ENCODE data around the gene CHD5. TPM values are rescaled to one million over a fixed set of nuclear protein-coding genes. Genes with fewer than 3 reads are reported as not detected.

The CHD5 gene
- total RNA-seq, 1 experiment from 2014 or later = 6.1 TPM

DNA sequence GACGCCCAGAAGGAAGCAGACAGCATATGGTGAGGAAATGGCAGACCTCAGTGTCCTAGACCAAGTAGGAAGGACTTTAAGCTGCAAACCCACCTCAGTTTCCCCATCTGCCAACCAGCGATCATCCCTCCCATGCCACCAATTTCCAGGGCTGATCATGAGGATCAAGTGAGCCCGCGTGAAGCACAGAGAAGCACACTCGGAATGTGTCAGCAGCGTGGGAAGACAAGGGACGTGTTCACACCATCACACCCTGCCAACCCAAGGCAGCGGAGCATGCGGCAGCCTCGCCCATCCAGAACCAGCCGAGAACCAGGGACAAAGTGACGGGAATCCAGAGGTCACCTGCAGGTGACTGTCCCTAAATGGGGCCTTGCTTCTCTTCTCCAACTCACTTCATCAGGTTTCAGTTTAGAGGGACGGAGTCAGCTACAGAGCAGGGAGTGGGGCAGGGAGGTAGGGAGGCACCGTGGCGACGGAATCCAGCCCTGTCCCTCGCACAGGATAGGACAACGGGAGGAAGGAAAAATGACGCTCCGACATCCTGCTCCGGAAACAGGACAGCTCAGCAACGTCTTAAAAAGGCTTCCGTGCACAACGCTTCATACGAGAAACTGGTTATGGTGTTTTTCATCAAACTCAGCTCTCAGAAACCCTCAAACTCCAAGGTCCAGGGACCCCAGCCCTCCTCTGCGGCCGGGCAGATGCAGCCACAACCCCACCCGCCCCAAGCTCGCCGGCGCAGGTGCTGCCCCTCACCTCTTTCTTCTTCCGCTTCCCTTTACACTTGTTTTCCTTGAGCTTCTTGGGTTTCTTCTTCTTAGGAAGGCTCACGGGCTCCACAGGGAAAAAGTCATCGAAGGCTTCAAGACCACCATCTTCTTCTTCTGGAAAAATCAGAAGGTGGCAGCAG, 12.5 kb downstream of the CHD5 start:
- Histone ChIP-seq H3K4me3 (replicated peaks in 1 of 2; ENCODE audit: low read depth in 1 of 2, low read length in 2 of 2) (no peak overlapping the region), H2AFZ (ENCODE audit: low read depth, low read length, poor library complexity, severe bottlenecking) (no peak overlapping the region), H3K27ac (ENCODE audit: low read depth, low read length) (no peak overlapping the region), H3K4me1 (ENCODE audit: control insufficient read depth in 1 of 2, insufficient read depth in 2 of 2, low read length in 2 of 2) (no peaks in the 10 kb centered on the region), H3K9me2 (ENCODE audit: insufficient read depth) (no peaks in the 10 kb centered on the region), H3K4me2 (ENCODE audit: low read length) (no peak overlapping the region), H4K20me1 (ENCODE audit: insufficient read depth) (no peaks in the 10 kb centered on the region), H3K36me3 (ENCODE audit: control insufficient read depth in 1 of 2, insufficient read depth in 2 of 2, low read length in 2 of 2) (no peaks in the 10 kb centered on the region), H3K27me3 (ENCODE audit: insufficient read depth, low read length) (no peaks in the 10 kb centered on the region), H3K9ac (ENCODE audit: low read length) (no peak overlapping the region), H3K79me2 (ENCODE audit: insufficient read depth, low read length) (no peaks in the 10 kb centered on the region), H3K9me3 (ENCODE audit: control insufficient read depth in 1 of 2, insufficient read depth in 1 of 2, low read depth in 1 of 2, low read length in 2 of 2) (no peaks in the 10 kb centered on the region)
- ChIA-PET CTCF (no interaction called here), POLR2A (no interaction called here), RAD21 (ENCODE audit: low non-redundant PET in 1 of 2, low total read pairs in 2 of 2, uncharacterized antibody in 2 of 2, unreplicated experiment in 2 of 2) (no interaction called here)
- intact Hi-C loops (cut with micrococcal nuclease) = no loop called here
- ATAC-seq (no peak), DNase-seq (ENCODE audit: low read depth, low spot score) (no peak)
- TF ChIP-seq SP1 (IDR thresholded peaks at IDR 0.05; ENCODE audit: low read depth) = no peak
- TF ChIP-seq CBX3 (IDR thresholded peaks at IDR 0.05; ENCODE audit: low read depth) = no peak
- BruUV-seq (replicated peaks) = no TSS peak

DNA sequence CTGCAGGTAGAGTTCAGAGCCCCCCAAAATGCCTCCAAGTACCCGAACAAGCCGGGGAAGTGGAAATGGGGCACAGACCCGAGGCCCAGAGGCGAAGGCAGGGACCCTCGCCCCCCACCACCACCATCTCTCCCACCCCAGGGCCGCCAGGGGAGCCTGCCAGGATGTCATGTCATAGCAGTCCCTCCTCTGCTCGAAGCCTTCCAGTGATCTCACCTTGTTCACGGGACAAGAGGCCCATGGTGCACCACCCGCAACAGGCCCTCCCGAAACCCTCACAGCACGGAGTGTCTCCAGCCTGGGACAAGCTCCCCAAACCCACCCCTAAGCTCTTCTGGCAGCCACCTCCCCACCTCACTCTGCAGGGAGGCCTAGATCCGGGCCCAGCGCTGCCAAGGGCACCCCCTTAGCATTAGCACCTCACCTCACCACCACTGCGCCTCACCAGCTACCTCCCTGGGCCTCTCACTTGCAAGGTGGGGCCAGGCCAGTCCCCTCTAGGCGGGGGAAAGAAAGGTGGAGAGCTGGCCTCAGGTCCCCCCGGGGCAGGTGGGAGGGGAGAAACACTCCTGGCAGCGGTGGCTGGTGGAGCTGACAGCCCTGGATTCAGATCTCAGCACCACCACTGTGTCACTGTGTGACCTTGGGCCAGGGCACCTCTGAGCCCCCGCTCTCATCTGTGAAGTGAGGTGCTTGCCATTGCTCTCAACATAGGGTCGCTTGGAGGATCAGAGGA, 13.3 kb downstream of the CHD5 start:
- POLR2A ChIA-PET = no interaction called here

More for the DNA sequence above, 13.3 kb downstream of the CHD5 start:
- no peaks in the 10 kb centered on the region for H3K79me2 ChIP-seq (ENCODE audit: insufficient read depth, low read length)
- no peaks in the 10 kb centered on the region for H3K9me2 ChIP-seq (ENCODE audit: insufficient read depth)
- ChIA-PET CTCF (no interaction called here), RAD21 (ENCODE audit: low non-redundant PET in 1 of 2, low total read pairs in 2 of 2, uncharacterized antibody in 2 of 2, unreplicated experiment in 2 of 2) (no interaction called here)
- no peak overlapping the region for H3K4me3 ChIP-seq (replicated peaks in 1 of 2; ENCODE audit: low read depth in 1 of 2, low read length in 2 of 2)
- H4K20me1 ChIP-seq (ENCODE audit: insufficient read depth) = no peaks in the 10 kb centered on the region
- no peak overlapping the region for H2AFZ ChIP-seq (ENCODE audit: low read depth, low read length, poor library complexity, severe bottlenecking)
- no peaks in the 10 kb centered on the region for H3K36me3 ChIP-seq (ENCODE audit: control insufficient read depth in 1 of 2, insufficient read depth in 2 of 2, low read length in 2 of 2)
- no peaks in the 10 kb centered on the region for H3K4me1 ChIP-seq (ENCODE audit: control insufficient read depth in 1 of 2, insufficient read depth in 2 of 2, low read length in 2 of 2)
- no peaks in the 10 kb centered on the region for H3K9me3 ChIP-seq (ENCODE audit: control insufficient read depth in 1 of 2, insufficient read depth in 1 of 2, low read depth in 1 of 2, low read length in 2 of 2)
- DNase-seq (ENCODE audit: low read depth, low spot score) (no peak), ATAC-seq (no peak)
- no TSS peak for BruUV-seq (replicated peaks)
- intact Hi-C loops (cut with micrococcal nuclease) = no loop called here
- no peak for TF ChIP-seq POLR2A (IDR thresholded peaks at IDR 0.05; ENCODE audit: borderline replicate concordance, extremely low read depth, insufficient read depth, insufficient read length)
- no peak for TF ChIP-seq EZH2phosphoT487 (IDR thresholded peaks at IDR 0.05; ENCODE audit: borderline replicate concordance)
- TF ChIP-seq SRF (IDR thresholded peaks at IDR 0.05; ENCODE audit: low read depth) = no peak
- TF ChIP-seq, protein P1, sequence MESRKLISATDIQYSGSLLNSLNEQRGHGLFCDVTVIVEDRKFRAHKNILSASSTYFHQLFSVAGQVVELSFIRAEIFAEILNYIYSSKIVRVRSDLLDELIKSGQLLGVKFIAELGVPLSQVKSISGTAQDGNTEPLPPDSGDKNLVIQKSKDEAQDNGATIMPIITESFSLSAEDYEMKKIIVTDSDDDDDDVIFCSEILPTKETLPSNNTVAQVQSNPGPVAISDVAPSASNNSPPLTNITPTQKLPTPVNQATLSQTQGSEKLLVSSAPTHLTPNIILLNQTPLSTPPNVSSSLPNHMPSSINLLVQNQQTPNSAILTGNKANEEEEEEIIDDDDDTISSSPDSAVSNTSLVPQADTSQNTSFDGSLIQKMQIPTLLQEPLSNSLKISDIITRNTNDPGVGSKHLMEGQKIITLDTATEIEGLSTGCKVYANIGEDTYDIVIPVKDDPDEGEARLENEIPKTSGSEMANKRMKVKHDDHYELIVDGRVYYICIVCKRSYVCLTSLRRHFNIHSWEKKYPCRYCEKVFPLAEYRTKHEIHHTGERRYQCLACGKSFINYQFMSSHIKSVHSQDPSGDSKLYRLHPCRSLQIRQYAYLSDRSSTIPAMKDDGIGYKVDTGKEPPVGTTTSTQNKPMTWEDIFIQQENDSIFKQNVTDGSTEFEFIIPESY (IDR thresholded peaks at IDR 0.05; ENCODE audit: extremely low read depth, insufficient replicate concordance, low read length) = no peak
- no peak for TF ChIP-seq EZH2 (IDR thresholded peaks at IDR 0.05)
- TF ChIP-seq, protein P2, sequence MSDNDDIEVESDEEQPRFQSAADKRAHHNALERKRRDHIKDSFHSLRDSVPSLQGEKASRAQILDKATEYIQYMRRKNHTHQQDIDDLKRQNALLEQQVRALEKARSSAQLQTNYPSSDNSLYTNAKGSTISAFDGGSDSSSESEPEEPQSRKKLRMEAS (IDR thresholded peaks at IDR 0.05) = no peak
- no peak for TF ChIP-seq TCF7L2 (IDR thresholded peaks at IDR 0.05; ENCODE audit: borderline replicate concordance, extremely low read depth, insufficient read depth, insufficient read length)
- no peak for TF ChIP-seq ZNF274 (IDR thresholded peaks at IDR 0.05; ENCODE audit: low read depth, low read length)
- TF ChIP-seq EGR1 (IDR thresholded peaks at IDR 0.05; ENCODE audit: low read depth) = no peak
- TF ChIP-seq CBX3 (IDR thresholded peaks at IDR 0.05; ENCODE audit: low read depth) = no peak
- TF ChIP-seq YY1 (IDR thresholded peaks at IDR 0.05; ENCODE audit: extremely low read depth, insufficient replicate concordance, low read depth, low read length) = no peak
- TF ChIP-seq SIN3A (IDR thresholded peaks at IDR 0.05; ENCODE audit: low read depth) = no peak
- TF ChIP-seq, protein P3, sequence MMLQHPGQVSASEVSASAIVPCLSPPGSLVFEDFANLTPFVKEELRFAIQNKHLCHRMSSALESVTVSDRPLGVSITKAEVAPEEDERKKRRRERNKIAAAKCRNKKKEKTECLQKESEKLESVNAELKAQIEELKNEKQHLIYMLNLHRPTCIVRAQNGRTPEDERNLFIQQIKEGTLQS (IDR thresholded peaks at IDR 0.05) = no peak
- no peak for TF ChIP-seq ZFX (IDR thresholded peaks at IDR 0.05)
- TF ChIP-seq CEBPB (IDR thresholded peaks at IDR 0.05; ENCODE audit: low read depth) = no peak
- no peak overlapping the region for H3K4me2 ChIP-seq (ENCODE audit: low read length)
- no peaks in the 10 kb centered on the region for H3K27me3 ChIP-seq (ENCODE audit: insufficient read depth, low read length)
- no peak overlapping the region for H3K27ac ChIP-seq (ENCODE audit: low read depth, low read length)
- H3K9ac ChIP-seq (ENCODE audit: low read length) = no peak overlapping the region
